HepG2 (cell line): Measurements from ENCODE around the gene PBX1.

Source experiments
- BRCA1 ChIP-seq: sonication (generic); formaldehyde crosslinking; IDR thresholded peaks from 2 replicates; pipeline ENCODE4 v1.4.0; 2020; ENCODE audit warnings: missing genetic modification reagents
- MXI1 ChIP-seq: IDR thresholded peaks from 3 replicates; pipeline ENCODE4 v1.6.1; 2012; ENCODE audit warnings: low read depth, low read length, inconsistent platforms, borderline replicate concordance
- NFE2 ChIP-seq: sonication (generic); formaldehyde crosslinking; IDR thresholded peaks from 2 replicates; pipeline ENCODE4 v1.4.0; 2020; ENCODE audit warnings: missing genetic modification reagents
- RBFOX2 ChIP-seq: fragments of 200-400 bp; formaldehyde crosslinking; IDR thresholded peaks from 2 replicates; pipeline ENCODE4 v1.6.1; 2017; ENCODE audit warnings: low read depth, mild to moderate bottlenecking, low read length
- SETDB1 ChIP-seq: sonication (generic); formaldehyde crosslinking; IDR thresholded peaks from 2 replicates; pipeline ENCODE4 v1.5.1; 2020; ENCODE audit warnings: missing genetic modification reagents, mild to moderate bottlenecking, borderline replicate concordance
- SOX13 ChIP-seq, 3 experiments: fragments of 450-650 bp in 1 of 3; sonication (generic) in 1 of 3; formaldehyde crosslinking in 1 of 3; IDR thresholded peaks in 2 of 3; conservative IDR thresholded peaks in 1 of 3; 2 replicates each; pipeline versions ENCODE4 v1.5.0 to v1.6.1; 2016 to 2020; ENCODE audit warnings: antibody characterized with exemption in 1 of 3, mild to moderate bottlenecking in 1 of 3, missing compliant biosample characterization in 1 of 3, missing genetic modification reagents in 1 of 3, moderate library complexity in 1 of 3
- SP2 ChIP-seq: sonication (generic); formaldehyde crosslinking; IDR thresholded peaks from 2 replicates; pipeline ENCODE4 v1.5.1; 2020; ENCODE audit warnings: mild to moderate bottlenecking, missing genetic modification reagents
- TBP ChIP-seq: sonication (generic); formaldehyde crosslinking; IDR thresholded peaks from 2 replicates; pipeline ENCODE4 v1.5.0; 2020; ENCODE audit warnings: missing genetic modification reagents
- UBTF ChIP-seq: sonication (generic); formaldehyde crosslinking; IDR thresholded peaks from 2 replicates; pipeline ENCODE4 v1.4.0; 2020; ENCODE audit warnings: mild to moderate bottlenecking, missing genetic modification reagents
- ZBTB20 ChIP-seq: sonication (generic); formaldehyde crosslinking; IDR thresholded peaks from 2 replicates; pipeline ENCODE4 v1.8.1; 2023; ENCODE audit warnings: missing genetic modification reagents, low read depth, mild to moderate bottlenecking, borderline replicate concordance
- ZNF672 ChIP-seq: sonication (generic); formaldehyde crosslinking; IDR thresholded peaks from 2 replicates; pipeline ENCODE4 v1.8.1; 2022; ENCODE audit warnings: missing genetic modification reagents
- ZNF747 ChIP-seq: sonication (generic); formaldehyde crosslinking; IDR thresholded peaks from 2 replicates; pipeline ENCODE4 v1.8.1; 2023; ENCODE audit warnings: missing genetic modification reagents, mild to moderate bottlenecking, borderline replicate concordance
- ZSCAN29 ChIP-seq: sonication (generic); formaldehyde crosslinking; conservative IDR thresholded peaks from 2 replicates; pipeline ENCODE4 v1.4.0; 2020; ENCODE audit warnings: mild to moderate bottlenecking, missing genetic modification reagents
- TF ChIP-seq, protein P1 (sequence below): sonication (generic); formaldehyde crosslinking; IDR thresholded peaks from 2 replicates; pipeline ENCODE4 v1.5.0; 2020; ENCODE audit warnings: mild to moderate bottlenecking, missing genetic modification reagents, moderate library complexity

- no peak for TF ChIP-seq ZSCAN29
- TF ChIP-seq ZNF747 (CRISPR knock-in tag) = no peak
- no peak for TF ChIP-seq BRCA1 (CRISPR knock-in tag)
- TF ChIP-seq, protein P1, sequence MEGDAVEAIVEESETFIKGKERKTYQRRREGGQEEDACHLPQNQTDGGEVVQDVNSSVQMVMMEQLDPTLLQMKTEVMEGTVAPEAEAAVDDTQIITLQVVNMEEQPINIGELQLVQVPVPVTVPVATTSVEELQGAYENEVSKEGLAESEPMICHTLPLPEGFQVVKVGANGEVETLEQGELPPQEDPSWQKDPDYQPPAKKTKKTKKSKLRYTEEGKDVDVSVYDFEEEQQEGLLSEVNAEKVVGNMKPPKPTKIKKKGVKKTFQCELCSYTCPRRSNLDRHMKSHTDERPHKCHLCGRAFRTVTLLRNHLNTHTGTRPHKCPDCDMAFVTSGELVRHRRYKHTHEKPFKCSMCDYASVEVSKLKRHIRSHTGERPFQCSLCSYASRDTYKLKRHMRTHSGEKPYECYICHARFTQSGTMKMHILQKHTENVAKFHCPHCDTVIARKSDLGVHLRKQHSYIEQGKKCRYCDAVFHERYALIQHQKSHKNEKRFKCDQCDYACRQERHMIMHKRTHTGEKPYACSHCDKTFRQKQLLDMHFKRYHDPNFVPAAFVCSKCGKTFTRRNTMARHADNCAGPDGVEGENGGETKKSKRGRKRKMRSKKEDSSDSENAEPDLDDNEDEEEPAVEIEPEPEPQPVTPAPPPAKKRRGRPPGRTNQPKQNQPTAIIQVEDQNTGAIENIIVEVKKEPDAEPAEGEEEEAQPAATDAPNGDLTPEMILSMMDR = no peak
- TF ChIP-seq UBTF (CRISPR knock-in tag) = no peak
- no peak for TF ChIP-seq TBP (CRISPR knock-in tag)
- TF ChIP-seq NFE2 (CRISPR knock-in tag) = no peak
- TF ChIP-seq SOX13 (IDR thresholded peaks at IDR 0.05) = no peak
- TF ChIP-seq SOX13 (CRISPR knock-in tag; conservative IDR thresholded peaks at IDR 0.05 in 1 of 2, IDR thresholded peaks at IDR 0.05 in 1 of 2) = no peak
- no peak for TF ChIP-seq RBFOX2
- no peak for TF ChIP-seq SP2 (CRISPR knock-in tag)
- TF ChIP-seq ZNF672 = no peak
- no peak for TF ChIP-seq MXI1
- TF ChIP-seq ZBTB20 (CRISPR knock-in tag) = no peak
- TF ChIP-seq SETDB1 = no peak
Observed at GRCh38 chr1:164787834-164788231, 228.8 kb downstream of the PBX1 start.
